Measurements from ENCODE around the gene CD3D. TPM values are rescaled to one million over a fixed set of nuclear protein-coding genes. Genes with fewer than 3 reads are reported as not detected.

CD3D gene
- total RNA-seq, 4 donors from 2014 or later: 1.1 TPM; not detected in 3

DNA sequence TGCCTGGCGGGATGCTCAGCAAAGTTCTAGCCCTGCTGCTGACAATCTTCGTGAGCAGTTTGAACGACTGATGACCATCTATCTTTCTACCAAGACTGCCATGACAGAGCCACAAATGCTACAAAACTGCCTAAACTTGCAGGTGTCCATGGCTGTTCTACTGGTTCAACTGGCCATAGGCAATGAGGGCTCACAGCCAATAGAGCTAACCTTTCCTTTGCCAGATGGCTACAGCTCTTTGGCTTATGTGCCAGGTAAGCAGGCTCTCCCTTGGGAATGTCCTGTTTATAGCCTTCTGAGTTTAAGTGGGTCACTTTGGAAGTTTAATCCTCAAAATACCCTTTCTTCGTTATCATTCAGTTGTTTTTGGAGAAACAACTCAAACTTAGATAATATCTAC lies 37.0 kb upstream of the CD3D start:
- Histone ChIP-seq H3K4me1 (no peaks in the 10 kb centered on the region), H3K27ac (no peak overlapping the region), H3K36me3 (peaks cover 2 to 99% (median 13%) of the 10 kb centered on the region in 3 donors), H3K9me3 (no peaks in the 10 kb centered on the region), H3K27me3 (no peaks in the 10 kb centered on the region), H3K4me3 (no peak overlapping the region)
- TF ChIP-seq, protein P1, sequence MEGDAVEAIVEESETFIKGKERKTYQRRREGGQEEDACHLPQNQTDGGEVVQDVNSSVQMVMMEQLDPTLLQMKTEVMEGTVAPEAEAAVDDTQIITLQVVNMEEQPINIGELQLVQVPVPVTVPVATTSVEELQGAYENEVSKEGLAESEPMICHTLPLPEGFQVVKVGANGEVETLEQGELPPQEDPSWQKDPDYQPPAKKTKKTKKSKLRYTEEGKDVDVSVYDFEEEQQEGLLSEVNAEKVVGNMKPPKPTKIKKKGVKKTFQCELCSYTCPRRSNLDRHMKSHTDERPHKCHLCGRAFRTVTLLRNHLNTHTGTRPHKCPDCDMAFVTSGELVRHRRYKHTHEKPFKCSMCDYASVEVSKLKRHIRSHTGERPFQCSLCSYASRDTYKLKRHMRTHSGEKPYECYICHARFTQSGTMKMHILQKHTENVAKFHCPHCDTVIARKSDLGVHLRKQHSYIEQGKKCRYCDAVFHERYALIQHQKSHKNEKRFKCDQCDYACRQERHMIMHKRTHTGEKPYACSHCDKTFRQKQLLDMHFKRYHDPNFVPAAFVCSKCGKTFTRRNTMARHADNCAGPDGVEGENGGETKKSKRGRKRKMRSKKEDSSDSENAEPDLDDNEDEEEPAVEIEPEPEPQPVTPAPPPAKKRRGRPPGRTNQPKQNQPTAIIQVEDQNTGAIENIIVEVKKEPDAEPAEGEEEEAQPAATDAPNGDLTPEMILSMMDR (IDR thresholded peaks at IDR 0.05): no peak
- TF ChIP-seq EP300 (IDR thresholded peaks at IDR 0.05): no peak
- no peak for TF ChIP-seq POLR2A (IDR thresholded peaks at IDR 0.05)
- DNase-seq (ENCODE audit: low spot score in 2 of 2): no peak
- 90% methylated on average over 4 of the region's 4 CpGs for WGBS, 2 donors

DNA sequence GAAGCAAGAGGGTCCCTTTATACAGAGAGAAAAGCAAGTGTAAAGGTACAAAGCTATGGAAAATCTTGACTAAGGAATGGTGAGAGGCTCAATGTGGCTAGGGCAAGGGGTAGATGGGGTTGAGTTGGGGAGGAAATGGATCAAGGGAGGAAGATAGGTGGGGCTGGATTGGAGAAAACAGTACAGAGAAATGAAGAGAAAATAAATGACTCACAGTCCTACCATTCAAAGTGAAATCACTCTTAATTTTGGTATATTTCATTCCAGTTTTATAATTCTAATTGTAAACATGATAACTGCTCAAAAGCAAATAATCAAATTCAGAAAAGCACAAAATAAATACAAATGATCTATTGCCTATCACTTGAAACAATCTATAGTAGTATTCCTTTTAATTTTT lies 33.5 kb upstream of the CD3D start:
- peaks cover 6 to 99% (median 19%) of the 10 kb centered on the region in 3 donors for H3K36me3 ChIP-seq
- H3K4me3 ChIP-seq: no peak overlapping the region
- H3K9me3 ChIP-seq: no peaks in the 10 kb centered on the region
- DNase-seq (ENCODE audit: low spot score in 2 of 2): no peak
- H3K27me3 ChIP-seq: no peaks in the 10 kb centered on the region
- TF ChIP-seq EP300 (IDR thresholded peaks at IDR 0.05) (no peak), POLR2A (IDR thresholded peaks at IDR 0.05) (no peak)
- TF ChIP-seq, protein P1 (IDR thresholded peaks at IDR 0.05): no peak
- no peak overlapping the region for H3K27ac ChIP-seq
- no peaks in the 10 kb centered on the region for H3K4me1 ChIP-seq

GRCh38 chr11:118374729-118375128 lies 32.2 kb upstream of the CD3D start:
- H3K4me3 ChIP-seq: no peak overlapping the region
- TF ChIP-seq, protein P1 (IDR thresholded peaks at IDR 0.05): no peak
- TF ChIP-seq POLR2A (IDR thresholded peaks at IDR 0.05) (no peak), EP300 (IDR thresholded peaks at IDR 0.05) (no peak)
- WGBS, 2 donors: 75 to 81% methylated on average over 3 of the region's 3 CpGs
- H3K27me3 ChIP-seq: no peaks in the 10 kb centered on the region
- DNase-seq (ENCODE audit: low spot score in 2 of 2): no peak
- no peaks in the 10 kb centered on the region for H3K4me1 ChIP-seq
- no peaks in the 10 kb centered on the region for H3K9me3 ChIP-seq
- H3K27ac ChIP-seq: no peak overlapping the region
- H3K36me3 ChIP-seq: peaks cover 4 to 99% (median 22%) of the 10 kb centered on the region in 3 donors

- H3K27me3 ChIP-seq: no peaks in the 10 kb centered on the region
- no peaks in the 10 kb centered on the region for H3K4me1 ChIP-seq
- no peak for DNase-seq (ENCODE audit: low spot score in 2 of 2)
- peaks cover 4 to 99% (median 22%) of the 10 kb centered on the region in 3 donors for H3K36me3 ChIP-seq
- no peaks in the 10 kb centered on the region for H3K9me3 ChIP-seq
- H3K4me3 ChIP-seq: no peak overlapping the region
- 87 to 90% methylated on average over 5 of the region's 5 CpGs for WGBS, 2 donors
- TF ChIP-seq, protein P1 (IDR thresholded peaks at IDR 0.05): no peak
- TF ChIP-seq POLR2A (IDR thresholded peaks at IDR 0.05): no peak
- no peak for TF ChIP-seq EP300 (IDR thresholded peaks at IDR 0.05)
- no peak overlapping the region for H3K27ac ChIP-seq
Observed at GRCh38 chr11:118373871-118374270, 31.4 kb upstream of the CD3D start.

DNA sequence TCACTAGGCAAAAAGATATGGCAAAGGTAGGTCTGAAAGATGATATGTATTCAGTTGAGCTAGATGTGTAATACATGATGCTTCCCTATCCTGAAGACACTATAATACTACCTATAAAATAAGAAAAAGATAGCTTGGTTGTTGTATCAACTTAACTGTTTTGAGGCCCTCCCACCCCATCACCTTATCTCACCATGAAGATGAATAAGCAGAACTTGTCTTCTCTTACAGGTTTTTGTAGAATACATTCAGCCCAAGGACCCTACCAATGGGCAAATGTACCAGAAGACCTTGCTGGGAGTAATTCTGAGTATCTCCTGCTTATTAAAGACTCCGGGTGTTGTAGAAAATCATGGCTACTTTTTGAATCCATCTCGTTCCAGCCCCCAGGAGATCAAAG lies 30.8 kb upstream of the CD3D start:
- TF ChIP-seq, protein P1 (IDR thresholded peaks at IDR 0.05): no peak
- TF ChIP-seq POLR2A (IDR thresholded peaks at IDR 0.05) (no peak), EP300 (IDR thresholded peaks at IDR 0.05) (no peak)
- H3K36me3 ChIP-seq: peaks cover 4 to 99% (median 22%) of the 10 kb centered on the region in 3 donors
- no peaks in the 10 kb centered on the region for H3K9me3 ChIP-seq
- DNase-seq (ENCODE audit: low spot score in 2 of 2): no peak
- no peaks in the 10 kb centered on the region for H3K4me1 ChIP-seq
- H3K27me3 ChIP-seq: no peaks in the 10 kb centered on the region
- no peak overlapping the region for H3K4me3 ChIP-seq
- WGBS, 2 donors: 97 to 98% methylated on average over 2 of the region's 2 CpGs
- no peak overlapping the region for H3K27ac ChIP-seq
